ENCODE results near the gene HPS3. TPM values are rescaled to one million over a fixed set of nuclear protein-coding genes. Genes with fewer than 3 reads are reported as not detected.

The HPS3 gene
- polyA plus RNA-seq, 1 donor from 2014 or later = 17.1 TPM

DNA sequence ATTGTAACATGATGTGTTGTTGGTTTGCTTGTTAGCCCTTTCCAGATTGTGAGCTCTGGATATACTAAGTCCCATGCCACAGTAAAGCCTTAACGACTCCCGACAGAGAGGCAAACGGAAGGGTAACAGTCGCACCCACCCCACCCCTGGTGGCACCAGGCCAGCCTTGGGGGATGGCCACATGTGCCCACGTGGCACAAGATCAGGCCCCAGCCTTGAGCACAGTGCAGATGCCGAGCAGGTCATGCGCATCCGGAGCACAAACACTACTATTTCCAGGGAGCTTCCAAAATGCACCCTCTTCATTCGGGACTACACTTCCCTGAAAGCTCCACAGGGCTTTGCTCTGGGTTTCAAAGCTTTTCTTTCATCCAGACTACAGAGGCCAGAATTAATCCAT, 10.7 kb upstream of the HPS3 start:
- Histone ChIP-seq H4K20me1 (ENCODE audit: insufficient read depth) (no peaks in the 10 kb centered on the region), H3K27me3 (ENCODE audit: insufficient read depth, low read depth, low read length) (no peaks in the 10 kb centered on the region), H2AFZ (ENCODE audit: low read depth, low read length) (no peak overlapping the region), H3K36me3 (ENCODE audit: insufficient read depth, low read length) (no peaks in the 10 kb centered on the region), H3K9ac (ENCODE audit: low read length) (no peak overlapping the region), H3F3A (ENCODE audit: insufficient read depth, low read length, poor library complexity, severe bottlenecking) (no peaks in the 10 kb centered on the region), H3K9me3 (ENCODE audit: low read length) (no peaks in the 10 kb centered on the region), H3K27ac (ENCODE audit: low read length) (no peak overlapping the region), H3K79me2 (replicated peaks; ENCODE audit: insufficient read depth, low read length) (no peaks in the 10 kb centered on the region), H3K4me3 (ENCODE audit: low read length) (no peak overlapping the region), H3K4me2 (ENCODE audit: low read length) (no peak overlapping the region), H3K9me2 (ENCODE audit: insufficient read depth, low read length) (no peaks in the 10 kb centered on the region)
- TF ChIP-seq REST (IDR thresholded peaks at IDR 0.05; ENCODE audit: borderline replicate concordance) = no peak
- TF ChIP-seq EZH2 (IDR thresholded peaks at IDR 0.05; ENCODE audit: borderline replicate concordance, insufficient read depth, low read length, poor library complexity, severe bottlenecking) = no peak
- TF ChIP-seq TAF1 (IDR thresholded peaks at IDR 0.05; ENCODE audit: low read depth) = no peak
- TF ChIP-seq EP300 (conservative IDR thresholded peaks at IDR 0.05; ENCODE audit: poor library complexity, severe bottlenecking) = no peak
- TF ChIP-seq CTCF (IDR thresholded peaks at IDR 0.05; ENCODE audit: poor library complexity, severe bottlenecking) = no peak
- TF ChIP-seq RAD21 (conservative IDR thresholded peaks at IDR 0.05) = no peak
- TF ChIP-seq POLR2AphosphoS5 (IDR thresholded peaks at IDR 0.05) = no peak
- no peak for TF ChIP-seq SMC3 (conservative IDR thresholded peaks at IDR 0.05; ENCODE audit: poor library complexity)
- TF ChIP-seq MXI1 (conservative IDR thresholded peaks at IDR 0.05; ENCODE audit: poor library complexity, severe bottlenecking) = no peak

GRCh38 chr3:149119466-149119865, 10.0 kb upstream of the HPS3 start:
- no peak overlapping the region for H3K4me3 ChIP-seq (ENCODE audit: low read length)
- no peaks in the 10 kb centered on the region for H3K27me3 ChIP-seq (ENCODE audit: insufficient read depth, low read depth, low read length)
- no peak overlapping the region for H3K27ac ChIP-seq (ENCODE audit: low read length)
- no peak overlapping the region for H2AFZ ChIP-seq (ENCODE audit: low read depth, low read length)
- no peaks in the 10 kb centered on the region for H3F3A ChIP-seq (ENCODE audit: insufficient read depth, low read length, poor library complexity, severe bottlenecking)
- H3K9me2 ChIP-seq (ENCODE audit: insufficient read depth, low read length) = no peaks in the 10 kb centered on the region
- H3K4me2 ChIP-seq (ENCODE audit: low read length) = no peak overlapping the region
- no peaks in the 10 kb centered on the region for H3K36me3 ChIP-seq (ENCODE audit: insufficient read depth, low read length)
- TF ChIP-seq TAF1 (IDR thresholded peaks at IDR 0.05; ENCODE audit: low read depth) (no peak), REST (IDR thresholded peaks at IDR 0.05; ENCODE audit: borderline replicate concordance) (no peak), RAD21 (conservative IDR thresholded peaks at IDR 0.05) (no peak), SMC3 (conservative IDR thresholded peaks at IDR 0.05; ENCODE audit: poor library complexity) (no peak)
- H3K9me3 ChIP-seq (ENCODE audit: low read length) = no peaks in the 10 kb centered on the region
- no peaks in the 10 kb centered on the region for H3K79me2 ChIP-seq (replicated peaks; ENCODE audit: insufficient read depth, low read length)
- H3K9ac ChIP-seq (ENCODE audit: low read length) = no peak overlapping the region
- no peaks in the 10 kb centered on the region for H4K20me1 ChIP-seq (ENCODE audit: insufficient read depth)
